K562 (cell line): Measurements from ENCODE around the gene RPP38. TPM values are rescaled to one million over a fixed set of nuclear protein-coding genes. Genes with fewer than 3 reads are reported as not detected.

Source experiments
- polyA plus RNA-seq, 8 experiments: library from polyadenylated mRNA; depleted of rRNA in 4 of 8; stranded (reverse) in 5 of 8; unstranded in 3 of 8; fragments of >200 nt; fragmentation: Nextera tagmentation in 2 of 8; fragmentation: Illumina TruSeq in 1 of 8; extraction: Ambion mirVana in 2 of 8; extraction: Trizol in 1 of 8; gene quantifications; 2 replicates each; pipeline versions ENCODE4 v1.2.1 to v1.2.3, GENCODE V29; 2011 to 2014; ENCODE audit warnings: inconsistent platforms in 1 of 8, missing spikeins in 1 of 8
- total RNA-seq, 7 experiments: library from RNA; depleted of rRNA in 6 of 7; stranded (reverse); fragments of >200 nt in 6 of 7; fragmentation: Illumina TruSeq in 2 of 7; extraction: Trizol in 2 of 7; gene quantifications; 2 replicates each; pipeline versions ENCODE4 v1.2.1 to v1.2.3, GENCODE V29; 2011 to 2021; ENCODE audit warnings: low replicate concordance in 1 of 7
- TF ChIP-seq, protein P1 (sequence below), 2 experiments: fragments of 450-650 bp in 1 of 2; sonication (generic) in 1 of 2; formaldehyde crosslinking in 1 of 2; IDR thresholded peaks; 2 replicates each; pipeline versions ENCODE4 v1.7.1 to v1.9.0; 2016 to 2022; ENCODE audit warnings: inconsistent platforms in 1 of 2, mild to moderate bottlenecking in 1 of 2, missing genetic modification reagents in 1 of 2
- TF ChIP-seq, protein P2 (sequence below): fragments of 250-450 bp; sonication (Bioruptor Pico); IDR thresholded peaks from 2 replicates; pipeline ENCODE4 v1.8.0; 2021; ENCODE audit warnings: moderate library complexity, mild to moderate bottlenecking, inconsistent platforms

Gene RPP38
- total and polyA plus RNA-seq, 9 of the 15 experiments (the other 6 are each of a cell fraction or from before 2014, with no cell fraction given), result 26.3 to 58.6 (median 33.8) TPM

DNA sequence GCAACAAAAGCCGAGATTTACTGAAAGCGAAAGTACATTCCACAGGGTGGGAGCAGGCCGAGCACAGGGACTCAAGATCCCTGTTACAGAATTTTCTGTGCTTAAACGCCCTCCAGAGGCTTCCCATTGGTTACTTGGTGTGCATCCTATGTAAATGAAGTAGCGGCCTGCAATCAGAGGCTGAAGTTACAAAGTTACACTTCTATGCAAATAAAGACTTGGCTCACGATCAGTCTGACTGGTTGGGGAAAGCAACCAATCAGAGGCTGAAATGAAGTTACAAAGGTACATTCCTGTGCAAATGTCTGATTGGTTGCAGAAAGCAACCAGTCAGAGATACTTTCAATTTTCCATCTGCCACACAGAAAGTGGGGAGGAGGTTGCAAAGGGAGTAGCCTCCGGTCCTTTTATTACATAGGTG is 12.6 kb upstream of the RPP38 start (continued):
- TF ChIP-seq, protein P1, sequence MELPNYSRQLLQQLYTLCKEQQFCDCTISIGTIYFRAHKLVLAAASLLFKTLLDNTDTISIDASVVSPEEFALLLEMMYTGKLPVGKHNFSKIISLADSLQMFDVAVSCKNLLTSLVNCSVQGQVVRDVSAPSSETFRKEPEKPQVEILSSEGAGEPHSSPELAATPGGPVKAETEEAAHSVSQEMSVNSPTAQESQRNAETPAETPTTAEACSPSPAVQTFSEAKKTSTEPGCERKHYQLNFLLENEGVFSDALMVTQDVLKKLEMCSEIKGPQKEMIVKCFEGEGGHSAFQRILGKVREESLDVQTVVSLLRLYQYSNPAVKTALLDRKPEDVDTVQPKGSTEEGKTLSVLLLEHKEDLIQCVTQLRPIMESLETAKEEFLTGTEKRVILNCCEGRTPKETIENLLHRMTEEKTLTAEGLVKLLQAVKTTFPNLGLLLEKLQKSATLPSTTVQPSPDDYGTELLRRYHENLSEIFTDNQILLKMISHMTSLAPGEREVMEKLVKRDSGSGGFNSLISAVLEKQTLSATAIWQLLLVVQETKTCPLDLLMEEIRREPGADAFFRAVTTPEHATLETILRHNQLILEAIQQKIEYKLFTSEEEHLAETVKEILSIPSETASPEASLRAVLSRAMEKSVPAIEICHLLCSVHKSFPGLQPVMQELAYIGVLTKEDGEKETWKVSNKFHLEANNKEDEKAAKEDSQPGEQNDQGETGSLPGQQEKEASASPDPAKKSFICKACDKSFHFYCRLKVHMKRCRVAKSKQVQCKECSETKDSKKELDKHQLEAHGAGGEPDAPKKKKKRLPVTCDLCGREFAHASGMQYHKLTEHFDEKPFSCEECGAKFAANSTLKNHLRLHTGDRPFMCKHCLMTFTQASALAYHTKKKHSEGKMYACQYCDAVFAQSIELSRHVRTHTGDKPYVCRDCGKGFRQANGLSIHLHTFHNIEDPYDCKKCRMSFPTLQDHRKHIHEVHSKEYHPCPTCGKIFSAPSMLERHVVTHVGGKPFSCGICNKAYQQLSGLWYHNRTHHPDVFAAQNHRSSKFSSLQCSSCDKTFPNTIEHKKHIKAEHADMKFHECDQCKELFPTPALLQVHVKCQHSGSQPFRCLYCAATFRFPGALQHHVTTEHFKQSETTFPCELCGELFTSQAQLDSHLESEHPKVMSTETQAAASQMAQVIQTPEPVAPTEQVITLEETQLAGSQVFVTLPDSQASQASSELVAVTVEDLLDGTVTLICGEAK (IDR thresholded peaks at IDR 0.05), result no peak
- TF ChIP-seq, protein P1 (CRISPR knock-in tag; IDR thresholded peaks at IDR 0.05), result no peak
- TF ChIP-seq, protein P2, sequence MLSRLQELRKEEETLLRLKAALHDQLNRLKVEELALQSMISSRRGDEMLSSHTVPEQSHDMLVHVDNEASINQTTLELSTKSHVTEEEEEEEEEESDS, result no peak
- TF ChIP-seq, all 486 proteins: peak for 6
